ENCODE results near the gene ADCY6. TPM values are rescaled to one million over a fixed set of nuclear protein-coding genes. Genes with fewer than 3 reads are reported as not detected.

ADCY6 gene
- total RNA-seq, 1 donor from 2014 or later = 128 TPM

- no peak overlapping the region for H3K4me3 Mint-ChIP-seq (ENCODE audit: low read depth)
- TF ChIP-seq CTCF (IDR thresholded peaks at IDR 0.05; ENCODE audit: unreplicated experiment) = no peak
- H3K4me1 Mint-ChIP-seq (ENCODE audit: low read depth) = peaks cover 17% of the 10 kb centered on the region
- H3K36me3 Mint-ChIP-seq (ENCODE audit: insufficient read depth) = peaks cover 12% of the 10 kb centered on the region
- H3K27me3 Mint-ChIP-seq = no peaks in the 10 kb centered on the region
- no peaks in the 10 kb centered on the region for H3K9me3 Mint-ChIP-seq (ENCODE audit: low read depth)
- H3K27ac Mint-ChIP-seq = peak overlapping the region; percentile 18
- no peak for DNase-seq (ENCODE audit: low spot score, unreplicated experiment)
Measured at GRCh38 chr12:48782457-48783395, 6.2 kb downstream of the ADCY6 start.

DNA sequence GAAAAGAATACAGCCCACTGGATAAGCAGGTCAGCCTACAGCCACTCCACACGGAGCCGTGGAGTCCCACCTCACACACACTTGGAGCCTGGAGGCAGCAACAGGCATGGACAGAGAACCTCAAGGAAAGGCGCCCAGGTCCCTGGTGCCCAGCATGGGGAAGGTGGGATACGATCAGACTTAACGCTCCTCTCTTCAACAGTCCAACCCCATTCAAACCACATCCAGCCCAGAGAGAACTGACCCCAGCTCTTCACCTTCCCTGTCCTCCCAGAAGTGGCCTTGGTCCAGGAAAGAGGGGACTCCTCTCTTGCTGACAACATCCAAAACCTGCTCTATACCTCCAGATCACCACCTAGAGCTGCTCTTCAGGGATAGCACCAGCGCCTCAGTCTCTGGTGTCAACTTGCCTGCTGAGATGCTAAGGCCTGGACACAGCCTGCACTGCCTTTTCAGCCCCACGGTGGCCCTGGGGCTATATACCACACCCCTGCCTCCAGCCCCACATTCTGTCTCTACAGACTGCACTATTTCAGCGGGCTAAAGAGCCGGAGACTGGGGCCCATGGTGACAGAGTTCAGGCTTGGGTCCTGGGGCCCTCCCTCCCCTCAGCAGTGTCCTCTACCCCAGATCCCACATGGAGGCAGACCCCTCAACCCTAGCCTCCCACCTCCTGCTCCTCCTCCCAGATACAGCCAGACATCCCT lies 7.0 kb downstream of the ADCY6 start:
- Mint-ChIP-seq H3K36me3 (ENCODE audit: insufficient read depth) (peaks cover 13% of the 10 kb centered on the region), H3K9me3 (ENCODE audit: low read depth) (no peaks in the 10 kb centered on the region), H3K4me3 (ENCODE audit: low read depth) (no peak overlapping the region), H3K27ac (peak overlapping the region; percentile 89), H3K4me1 (ENCODE audit: low read depth) (peaks cover 9% of the 10 kb centered on the region), H3K27me3 (no peaks in the 10 kb centered on the region)
- DNase-seq (ENCODE audit: low spot score, unreplicated experiment) = no peak
- TF ChIP-seq CTCF (IDR thresholded peaks at IDR 0.05; ENCODE audit: unreplicated experiment) = no peak

- Mint-ChIP-seq H3K4me1 (ENCODE audit: low read depth) (peaks cover 4% of the 10 kb centered on the region), H3K27me3 (no peaks in the 10 kb centered on the region), H3K36me3 (ENCODE audit: insufficient read depth) (peaks cover 13% of the 10 kb centered on the region), H3K4me3 (ENCODE audit: low read depth) (no peak overlapping the region), H3K9me3 (ENCODE audit: low read depth) (no peaks in the 10 kb centered on the region), H3K27ac (peak overlapping the region; percentile 24)
- no peak for TF ChIP-seq CTCF (IDR thresholded peaks at IDR 0.05; ENCODE audit: unreplicated experiment)
- no peak for DNase-seq (ENCODE audit: low spot score, unreplicated experiment)
Measured at GRCh38 chr12:48780381-48781025, 8.4 kb downstream of the ADCY6 start.

DNA sequence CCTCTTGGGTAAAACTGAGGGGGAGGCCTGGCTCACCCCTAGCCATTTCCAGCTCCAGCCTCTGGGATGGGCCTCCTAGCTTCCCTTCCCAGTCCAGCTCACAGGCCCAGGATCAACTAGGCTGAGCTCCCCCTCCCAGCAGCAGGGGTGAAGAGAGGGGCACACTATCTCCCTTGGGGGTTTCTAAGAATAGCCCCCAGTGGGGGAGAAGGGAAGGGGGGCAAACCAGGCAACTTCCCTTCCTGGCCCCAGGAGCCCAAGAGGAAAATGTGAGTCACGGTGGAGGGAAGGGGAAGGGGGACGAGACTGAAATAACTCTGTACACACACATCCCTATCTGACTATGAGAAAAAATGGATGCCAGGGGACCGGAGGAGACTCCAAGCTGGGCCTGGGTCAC lies 9.0 kb downstream of the ADCY6 start:
- no peak overlapping the region for H3K27ac Mint-ChIP-seq
- H3K4me3 Mint-ChIP-seq (ENCODE audit: low read depth) = no peak overlapping the region
- H3K27me3 Mint-ChIP-seq = no peaks in the 10 kb centered on the region
- peaks cover 13% of the 10 kb centered on the region for H3K36me3 Mint-ChIP-seq (ENCODE audit: insufficient read depth)
- no peak for TF ChIP-seq CTCF (IDR thresholded peaks at IDR 0.05; ENCODE audit: unreplicated experiment)
- H3K4me1 Mint-ChIP-seq (ENCODE audit: low read depth) = peaks cover 1% of the 10 kb centered on the region
- no peak for DNase-seq (ENCODE audit: low spot score, unreplicated experiment)
- H3K9me3 Mint-ChIP-seq (ENCODE audit: low read depth) = no peaks in the 10 kb centered on the region
